Fibroblast of mammary gland (primary cell): Measurements from ENCODE around the gene GAB1.
"Not testable (repeated sequence)": the region's sequence is repeated elsewhere in the genome, so short reads cannot be mapped to it uniquely, and the experiment has no call there.

Experiments used
- DNase-seq: peaks from one replicate; pipeline ENCODE4 v3.0.0-alpha.2; 2010; ENCODE audit warnings: low read depth
- H3K4me3 ChIP-seq: 2 replicates; pipeline ENCODE4 v1.5.1; 2011; ENCODE audit warnings: low read depth, mild to moderate bottlenecking, low read length, moderate library complexity; ENCODE audit not compliant: control insufficient read depth
- TF ChIP-seq, protein P1 (sequence below): conservative IDR thresholded peaks from 2 replicates; pipeline ENCODE4 v1.5.1; 2011; ENCODE audit warnings: low read depth, low read length, inconsistent platforms; ENCODE audit not compliant: control insufficient read depth, insufficient read depth

Gene GAB1

DNA sequence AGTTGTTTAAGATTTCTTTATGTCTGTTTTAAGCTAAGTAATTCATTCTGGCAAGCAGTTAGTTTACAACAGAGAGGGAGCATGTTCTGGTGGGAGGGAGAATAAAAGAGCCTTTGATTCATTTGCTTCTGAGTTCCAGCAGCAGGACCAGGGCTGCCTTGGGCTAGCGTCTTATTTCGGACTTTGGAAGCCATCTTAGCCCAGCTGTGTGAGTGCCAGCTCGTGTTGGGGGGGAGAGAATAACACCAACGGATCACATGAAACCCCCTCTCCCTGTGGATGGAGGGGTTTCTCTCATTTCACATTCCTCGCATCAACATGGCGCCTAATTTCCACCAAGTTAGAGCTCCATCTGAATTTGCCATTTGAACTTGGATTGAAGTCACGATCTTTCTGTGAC is 7.4 kb downstream of the GAB1 start:
- TF ChIP-seq, protein P1, sequence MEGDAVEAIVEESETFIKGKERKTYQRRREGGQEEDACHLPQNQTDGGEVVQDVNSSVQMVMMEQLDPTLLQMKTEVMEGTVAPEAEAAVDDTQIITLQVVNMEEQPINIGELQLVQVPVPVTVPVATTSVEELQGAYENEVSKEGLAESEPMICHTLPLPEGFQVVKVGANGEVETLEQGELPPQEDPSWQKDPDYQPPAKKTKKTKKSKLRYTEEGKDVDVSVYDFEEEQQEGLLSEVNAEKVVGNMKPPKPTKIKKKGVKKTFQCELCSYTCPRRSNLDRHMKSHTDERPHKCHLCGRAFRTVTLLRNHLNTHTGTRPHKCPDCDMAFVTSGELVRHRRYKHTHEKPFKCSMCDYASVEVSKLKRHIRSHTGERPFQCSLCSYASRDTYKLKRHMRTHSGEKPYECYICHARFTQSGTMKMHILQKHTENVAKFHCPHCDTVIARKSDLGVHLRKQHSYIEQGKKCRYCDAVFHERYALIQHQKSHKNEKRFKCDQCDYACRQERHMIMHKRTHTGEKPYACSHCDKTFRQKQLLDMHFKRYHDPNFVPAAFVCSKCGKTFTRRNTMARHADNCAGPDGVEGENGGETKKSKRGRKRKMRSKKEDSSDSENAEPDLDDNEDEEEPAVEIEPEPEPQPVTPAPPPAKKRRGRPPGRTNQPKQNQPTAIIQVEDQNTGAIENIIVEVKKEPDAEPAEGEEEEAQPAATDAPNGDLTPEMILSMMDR: no peak
- DNase-seq: no peak
- no peak overlapping the region for H3K4me3 ChIP-seq

DNA sequence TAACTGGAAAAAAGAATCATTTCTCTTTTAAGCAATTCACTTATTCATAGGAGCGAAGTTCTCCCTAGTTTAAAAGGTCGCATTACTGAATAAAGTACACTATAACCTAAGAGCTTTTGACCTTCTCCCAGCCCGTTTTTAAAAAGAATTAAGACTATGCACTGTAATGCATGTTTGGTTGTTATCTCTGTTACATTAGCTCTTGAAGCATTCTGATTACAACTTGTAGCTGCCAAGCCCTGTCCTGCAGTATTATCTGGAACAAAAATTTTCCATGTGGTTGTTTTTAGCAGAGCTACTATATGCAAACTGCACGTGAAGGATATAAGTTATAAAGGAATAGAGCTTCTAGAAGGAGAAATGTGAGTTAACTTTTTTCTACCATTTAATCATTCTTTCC is 8.1 kb downstream of the GAB1 start:
- no peak overlapping the region for H3K4me3 ChIP-seq
- TF ChIP-seq, protein P1: no peak
- no peak for DNase-seq

DNA sequence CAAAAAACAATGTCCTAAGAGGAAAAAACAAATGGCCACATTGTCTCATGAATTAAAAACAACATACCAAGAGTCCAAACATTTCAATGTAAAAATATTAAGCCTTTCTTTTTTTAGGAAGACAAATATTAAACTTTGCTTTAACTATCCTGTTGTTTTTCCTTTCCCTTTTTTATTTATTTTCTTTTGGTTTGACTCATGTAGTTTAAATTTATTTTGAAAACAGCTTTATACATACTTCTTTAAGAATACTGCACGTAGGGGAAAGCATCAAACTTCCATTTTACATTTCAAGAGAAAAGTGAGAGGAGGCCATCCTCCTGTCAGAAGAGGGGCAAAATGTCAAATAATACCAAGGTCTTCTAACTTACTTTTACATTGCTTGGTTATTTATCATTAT is 8.7 kb downstream of the GAB1 start:
- TF ChIP-seq, protein P1: no peak
- no peak overlapping the region for H3K4me3 ChIP-seq
- no peak for DNase-seq

GRCh38 chr4:143346206-143346605 is 9.5 kb downstream of the GAB1 start:
- TF ChIP-seq, protein P1: no peak
- DNase-seq: no peak
- no peak overlapping the region for H3K4me3 ChIP-seq

- DNase-seq: no peak
- TF ChIP-seq, protein P1: no peak
- no peak overlapping the region for H3K4me3 ChIP-seq
Measured at GRCh38 chr4:143347484-143348111, 10.9 kb downstream of the GAB1 start.

DNA sequence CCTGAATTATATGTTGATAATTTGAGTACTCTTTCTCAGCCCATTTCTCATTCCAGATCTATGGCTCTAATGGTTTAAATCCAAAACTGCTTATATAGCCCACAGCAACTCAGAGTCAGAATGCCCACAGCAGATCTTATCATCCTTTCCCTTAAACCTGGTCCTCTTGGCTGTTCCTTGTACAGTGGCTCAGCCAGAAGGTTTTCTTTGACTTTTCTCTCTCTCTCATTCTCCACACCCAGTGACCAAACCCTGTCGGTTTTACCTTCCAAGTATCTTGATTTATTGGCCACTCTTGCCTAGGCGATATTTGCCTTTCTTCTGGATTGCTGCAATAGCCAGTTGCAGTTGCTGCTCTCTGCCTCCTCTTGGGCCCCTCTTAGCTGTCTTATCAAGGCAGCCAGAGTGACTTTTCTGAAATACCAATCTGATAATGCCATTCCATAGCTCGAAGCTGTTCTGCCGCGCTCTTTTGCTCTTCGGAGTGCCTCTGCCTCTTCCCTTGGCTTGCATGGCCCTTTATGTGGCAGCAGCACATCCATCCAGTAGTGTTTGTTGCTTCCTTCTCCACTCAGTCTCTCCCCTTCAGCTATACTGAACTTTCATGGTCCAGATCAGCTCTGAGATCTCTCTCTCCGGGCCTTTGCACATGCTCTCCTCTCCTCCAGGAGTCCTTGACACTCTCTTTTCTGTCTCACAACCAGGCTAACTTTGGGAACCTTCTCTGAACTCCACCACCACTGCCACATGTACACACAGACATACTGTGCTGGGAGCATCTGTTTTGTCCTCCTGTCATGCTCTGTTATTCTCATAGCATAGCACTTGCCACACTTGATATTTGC is 11.8 kb downstream of the GAB1 start:
- no peak overlapping the region for H3K4me3 ChIP-seq
- TF ChIP-seq, protein P1: no peak
- no peak for DNase-seq

GRCh38 chr4:143349858-143350527 is 13.3 kb downstream of the GAB1 start:
- H3K4me3 ChIP-seq, DNase-seq: not testable (repeated sequence)
